AG10803 (cell line): Measurements from ENCODE around the gene ASPHD1.
A peak's percentile ranks its signal among the peaks of the same experiment; 100 is the strongest.

Experiments
- DNase-seq: peaks from one replicate; pipeline ENCODE4 v3.0.0; 2010; ENCODE audit warnings: low read depth
- H3K4me3 ChIP-seq: 2 replicates; pipeline ENCODE4 v1.5.1; 2011; ENCODE audit warnings: mild to moderate bottlenecking, low read length, control low read depth
- TF ChIP-seq, protein P1 (sequence below): conservative IDR thresholded peaks from 2 replicates; pipeline ENCODE4 v1.5.1; 2011; ENCODE audit warnings: mild to moderate bottlenecking, low read length, control low read depth, inconsistent platforms

ASPHD1 gene, protein sequence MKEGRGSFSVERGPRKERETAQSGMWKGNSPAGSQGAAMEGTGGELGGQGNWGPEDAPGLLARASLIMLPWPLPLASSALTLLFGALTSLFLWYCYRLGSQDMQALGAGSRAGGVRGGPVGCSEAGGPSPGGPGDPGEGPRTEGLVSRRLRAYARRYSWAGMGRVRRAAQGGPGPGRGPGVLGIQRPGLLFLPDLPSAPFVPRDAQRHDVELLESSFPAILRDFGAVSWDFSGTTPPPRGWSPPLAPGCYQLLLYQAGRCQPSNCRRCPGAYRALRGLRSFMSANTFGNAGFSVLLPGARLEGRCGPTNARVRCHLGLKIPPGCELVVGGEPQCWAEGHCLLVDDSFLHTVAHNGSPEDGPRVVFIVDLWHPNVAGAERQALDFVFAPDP

DNA sequence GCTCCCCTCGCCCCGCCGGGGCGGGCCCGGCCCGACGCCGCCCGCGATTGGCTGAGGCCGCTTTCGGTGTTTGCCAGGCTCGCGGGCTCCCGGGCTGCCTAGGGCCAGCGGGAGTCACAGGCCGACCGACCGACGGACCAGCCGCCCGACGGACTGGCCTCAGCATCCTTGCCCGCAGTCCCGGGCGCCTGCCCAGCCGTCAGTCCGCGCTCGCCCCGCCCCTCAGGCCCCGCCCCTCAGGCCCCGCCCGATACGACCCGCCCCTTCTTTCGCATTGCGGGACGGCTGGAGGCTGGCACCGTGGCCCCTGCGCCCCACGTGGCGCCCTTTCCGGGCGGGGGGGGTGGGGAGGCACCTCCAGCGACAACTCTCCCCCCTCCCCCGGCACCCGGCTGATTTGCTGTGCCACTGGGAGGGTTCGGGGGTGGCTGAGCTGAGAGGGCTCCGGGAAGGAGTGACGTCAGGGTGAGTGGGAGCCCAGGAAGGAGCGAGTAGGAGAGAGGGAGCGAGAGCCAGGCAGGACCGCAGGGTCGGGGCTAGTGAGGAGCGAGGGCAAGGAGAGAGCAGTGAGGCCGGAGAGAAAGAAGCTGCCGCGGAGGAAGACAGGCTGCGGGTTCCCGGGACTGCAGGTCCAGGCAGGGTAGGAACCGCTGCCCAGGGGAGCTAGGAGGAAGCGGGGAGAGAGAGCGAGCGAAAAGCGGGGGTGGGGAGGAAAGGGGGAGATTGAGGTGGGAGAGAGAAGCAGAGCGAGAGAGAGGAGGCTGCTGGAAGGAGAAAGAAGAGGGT is at the start of gene ASPHD1:
Gene ASPHD1 (plus strand): TSS at position 387 of the 786 bp plus-strand sequence. CDS start 484 bp downstream, outside the sequence.
- TF ChIP-seq, protein P1, sequence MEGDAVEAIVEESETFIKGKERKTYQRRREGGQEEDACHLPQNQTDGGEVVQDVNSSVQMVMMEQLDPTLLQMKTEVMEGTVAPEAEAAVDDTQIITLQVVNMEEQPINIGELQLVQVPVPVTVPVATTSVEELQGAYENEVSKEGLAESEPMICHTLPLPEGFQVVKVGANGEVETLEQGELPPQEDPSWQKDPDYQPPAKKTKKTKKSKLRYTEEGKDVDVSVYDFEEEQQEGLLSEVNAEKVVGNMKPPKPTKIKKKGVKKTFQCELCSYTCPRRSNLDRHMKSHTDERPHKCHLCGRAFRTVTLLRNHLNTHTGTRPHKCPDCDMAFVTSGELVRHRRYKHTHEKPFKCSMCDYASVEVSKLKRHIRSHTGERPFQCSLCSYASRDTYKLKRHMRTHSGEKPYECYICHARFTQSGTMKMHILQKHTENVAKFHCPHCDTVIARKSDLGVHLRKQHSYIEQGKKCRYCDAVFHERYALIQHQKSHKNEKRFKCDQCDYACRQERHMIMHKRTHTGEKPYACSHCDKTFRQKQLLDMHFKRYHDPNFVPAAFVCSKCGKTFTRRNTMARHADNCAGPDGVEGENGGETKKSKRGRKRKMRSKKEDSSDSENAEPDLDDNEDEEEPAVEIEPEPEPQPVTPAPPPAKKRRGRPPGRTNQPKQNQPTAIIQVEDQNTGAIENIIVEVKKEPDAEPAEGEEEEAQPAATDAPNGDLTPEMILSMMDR: no peak
- H3K4me3 ChIP-seq: peak within 1 kb of the TSS; percentile 82
- DNase-seq: peak; percentile 76

DNA sequence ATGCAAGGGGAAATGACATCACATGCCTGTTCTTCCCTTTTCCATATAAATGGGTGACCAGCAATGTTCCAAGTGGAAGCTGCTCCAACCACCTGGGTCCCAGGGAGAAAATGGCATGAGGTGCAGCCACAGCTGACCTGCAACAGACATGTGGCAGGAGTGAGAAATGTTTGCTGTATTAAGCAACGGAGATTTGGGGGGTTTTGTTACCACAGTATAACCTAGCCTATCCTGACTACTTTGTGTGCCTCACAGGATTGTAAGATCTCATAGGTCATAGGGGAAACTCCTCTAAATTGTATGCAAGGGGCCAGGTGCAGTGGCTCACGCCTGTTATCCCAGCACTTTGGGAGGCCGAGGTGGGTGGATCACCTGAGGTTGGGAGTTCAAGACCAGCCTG is 49.3 kb upstream of the ASPHD1 start:
- no peak overlapping the region for H3K4me3 ChIP-seq
- DNase-seq: no peak
- TF ChIP-seq, protein P1: no peak

DNA sequence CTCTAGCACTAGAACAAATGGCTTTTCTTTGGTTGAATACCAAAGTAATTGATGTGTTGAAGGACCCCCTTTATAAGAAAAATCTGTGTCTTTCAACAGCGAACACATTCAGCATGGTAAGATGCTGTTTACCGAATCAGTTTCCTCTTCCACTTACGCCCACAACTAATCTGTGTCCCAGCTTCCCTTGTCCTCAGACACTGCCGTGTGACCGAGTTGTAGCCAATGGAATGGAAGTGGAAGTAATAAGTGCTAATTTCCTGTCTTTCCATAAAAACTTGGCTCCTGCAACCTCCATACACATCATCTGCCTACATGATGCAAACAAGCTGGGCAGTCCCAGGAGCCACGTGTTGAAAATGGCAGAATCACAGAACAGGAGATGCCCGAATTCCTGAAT is 47.6 kb upstream of the ASPHD1 start:
- DNase-seq: peak; percentile 86

DNA sequence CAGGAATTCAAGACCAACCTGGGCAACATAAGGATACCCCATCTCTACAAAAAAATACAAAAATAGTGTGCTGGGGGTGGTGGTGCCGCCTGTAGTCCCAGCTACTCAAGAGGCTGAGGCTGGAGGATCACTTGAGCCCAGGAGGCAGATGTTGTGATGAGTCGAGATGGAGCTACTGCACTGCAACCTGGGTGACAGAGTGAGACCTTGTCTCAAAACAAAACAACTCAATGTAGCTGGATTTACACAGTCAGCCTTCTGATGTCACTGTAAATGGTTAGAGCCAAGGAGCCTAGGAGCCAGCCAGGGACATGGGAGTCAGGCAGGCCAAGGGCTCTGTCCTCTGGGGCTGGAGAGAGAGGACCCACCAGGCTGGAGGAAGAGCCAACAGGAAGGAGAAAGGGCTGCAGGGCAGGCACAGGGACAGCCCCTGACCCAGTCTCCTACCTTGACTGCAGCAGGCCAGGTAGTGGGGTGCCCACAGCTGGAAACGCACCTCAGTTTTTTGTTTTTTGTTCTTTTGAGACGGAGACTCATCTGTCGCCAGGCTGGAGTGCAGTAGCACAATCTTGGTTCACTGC is 45.7 kb upstream of the ASPHD1 start:
- TF ChIP-seq, protein P1: no peak

More for the DNA sequence above, 47.6 kb upstream of the ASPHD1 start:
- no peak overlapping the region for H3K4me3 ChIP-seq
- TF ChIP-seq, protein P1: no peak

DNA sequence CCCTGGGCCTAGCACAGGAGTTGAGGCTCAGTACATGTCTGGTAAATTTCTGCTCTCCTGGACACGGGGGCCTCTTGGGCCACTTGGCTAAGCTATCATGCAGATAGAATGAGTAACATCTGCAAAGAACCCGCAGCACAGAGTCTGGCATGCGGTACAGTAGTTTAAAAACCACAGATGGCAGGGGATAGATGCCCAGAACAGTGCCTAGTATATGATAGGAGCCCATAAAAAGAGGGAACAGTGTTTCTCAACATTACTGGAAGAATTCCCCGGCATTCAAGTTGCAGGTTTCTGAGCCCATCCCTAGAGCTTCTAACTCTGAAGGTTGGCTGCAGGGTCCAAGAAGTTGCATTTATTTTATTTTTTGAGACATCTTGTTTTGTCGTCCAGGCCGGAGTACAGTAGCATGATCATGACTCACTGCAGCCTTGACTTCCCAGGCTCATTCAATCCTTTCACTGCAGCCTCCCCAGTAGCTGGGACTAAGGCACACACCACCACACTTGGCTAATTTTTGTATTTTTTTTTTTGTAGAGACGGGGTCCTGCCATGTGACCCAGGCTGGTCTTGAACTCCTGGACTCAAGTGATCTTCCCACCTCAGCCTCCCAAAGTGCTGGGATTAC is 43.0 kb upstream of the ASPHD1 start:
- DNase-seq: peak; percentile 95
- TF ChIP-seq, protein P1: no peak
- H3K4me3 ChIP-seq: no peak overlapping the region

More for the DNA sequence above, 45.7 kb upstream of the ASPHD1 start:
- DNase-seq: no peak
- H3K4me3 ChIP-seq: no peak overlapping the region

DNA sequence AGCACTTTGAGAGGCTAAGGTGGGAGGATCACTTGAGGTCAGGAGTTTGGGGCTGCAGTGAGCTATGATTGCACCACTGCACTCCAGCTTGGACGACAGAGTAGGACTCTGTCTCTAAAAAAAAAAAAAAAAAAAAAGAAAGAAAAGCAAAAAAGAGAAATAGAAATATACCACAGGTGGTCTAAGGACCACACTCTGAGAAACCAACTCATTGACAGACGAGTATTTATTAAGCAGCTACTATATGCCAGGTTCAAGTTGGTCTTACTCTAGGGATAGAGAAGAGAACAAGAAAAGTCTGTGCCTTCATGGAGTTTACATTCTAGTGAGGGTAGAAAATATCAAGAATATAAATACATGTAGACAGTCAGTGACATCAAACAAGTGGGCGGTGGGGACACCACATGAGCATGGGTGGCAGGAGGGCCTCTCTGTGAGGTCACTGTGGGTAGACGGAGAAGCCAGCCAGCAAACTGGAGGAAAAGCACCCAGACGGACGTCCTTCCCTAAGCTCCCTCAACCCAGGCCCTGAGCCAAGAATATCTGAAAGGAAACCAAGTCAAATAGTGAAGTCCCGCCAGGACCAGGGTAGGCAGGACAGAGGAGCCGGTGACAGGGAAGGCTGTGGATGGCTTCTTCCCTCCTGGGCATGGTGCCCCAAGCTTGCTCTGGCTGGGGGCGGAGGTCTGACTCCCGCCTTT is 42.0 kb upstream of the ASPHD1 start:
- TF ChIP-seq, protein P1: no peak
- no peak overlapping the region for H3K4me3 ChIP-seq
- DNase-seq: no peak
